Smooth muscle cell (in vitro differentiated cells): ENCODE data around the gene ATG16L2. TPM values are rescaled to one million over a fixed set of nuclear protein-coding genes. Genes with fewer than 3 reads are reported as not detected.

Experiments
- DNase-seq: peaks from one replicate; lab custom pipeline; 2025; ENCODE audit not compliant: unreplicated experiment; lab: John Stamatoyannopoulos, UW
- H2AFZ ChIP-seq: fragments of 200-600 bp; sonication (generic); 2 replicates; pipeline ENCODE4 v1.6.0; 2016; ENCODE audit warnings: antibody characterized with exemption, low read depth, mild to moderate bottlenecking
- H3F3A ChIP-seq: fragments of 200-600 bp; sonication (generic); 2 replicates; pipeline ENCODE4 v1.6.0; 2017; ENCODE audit warnings: antibody characterized with exemption, low read depth
- H3K27ac ChIP-seq: fragments of 200-600 bp; sonication (generic); 2 replicates; pipeline ENCODE4 v1.5.1; 2016; ENCODE audit warnings: low read depth, mild to moderate bottlenecking
- H3K27me3 ChIP-seq: fragments of 200-600 bp; sonication (generic); 2 replicates; pipeline ENCODE4 v1.6.1; 2016; ENCODE audit warnings: low read depth, mild to moderate bottlenecking
- H3K36me3 ChIP-seq: fragments of 200-600 bp; sonication (generic); 2 replicates; pipeline ENCODE4 v1.5.1; 2016; ENCODE audit warnings: low read depth
- H3K4me1 ChIP-seq: fragments of 200-600 bp; sonication (generic); 2 replicates; pipeline ENCODE4 v1.5.1; 2016; ENCODE audit warnings: low read depth
- H3K4me2 ChIP-seq: fragments of 200-600 bp; sonication (generic); 2 replicates; pipeline ENCODE4 v1.6.0; 2016; ENCODE audit warnings: mild to moderate bottlenecking
- H3K4me3 ChIP-seq: fragments of 200-600 bp; sonication (generic); 2 replicates; pipeline ENCODE4 v1.5.1; 2016; ENCODE audit warnings: mild to moderate bottlenecking
- H3K79me2 ChIP-seq: fragments of 200-600 bp; sonication (generic); 2 replicates; pipeline ENCODE4 v1.6.0; 2016; ENCODE audit warnings: low read depth, mild to moderate bottlenecking
- H3K9ac ChIP-seq: fragments of 200-600 bp; sonication (generic); 2 replicates; pipeline ENCODE4 v1.6.0; 2016; ENCODE audit warnings: low read depth
- H3K9me3 ChIP-seq: fragments of 200-600 bp; sonication (generic); replicated peaks from 2 replicates; pipeline ENCODE4 v1.5.1; 2016; ENCODE audit warnings: low read depth
- H4K20me1 ChIP-seq: fragments of 200-600 bp; sonication (generic); 2 replicates; pipeline ENCODE4 v1.6.0; 2016; ENCODE audit warnings: low read depth
- WGBS: methylation state at CpG from one replicate; pipeline ENCODE4 v1.1.7; 2016; ENCODE audit warnings: low lambda C conversion rate; 5-methylcytosine and 5-hydroxymethylcytosine counted together
- polyA plus RNA-seq: library from polyadenylated mRNA; unstranded; fragments of >200 nt; fragmentation: Nextera tagmentation; extraction: Ambion mirVana; gene quantifications from 2 replicates; pipeline ENCODE4 v1.2.1, GENCODE V29; 2016
- total RNA-seq: library from RNA; depleted of rRNA; stranded (reverse); fragments of >200 nt; gene quantifications from 2 replicates; pipeline ENCODE4 v1.2.3, GENCODE V29; 2014
- TF ChIP-seq, protein P1 (sequence below): fragments of 200-600 bp; sonication (generic); IDR thresholded peaks from 2 replicates; pipeline ENCODE4 v1.5.1; 2017; ENCODE audit warnings: borderline replicate concordance, mild to moderate bottlenecking, antibody characterized with exemption; ENCODE audit not compliant: insufficient read depth, poor library complexity, severe bottlenecking

Gene ATG16L2
- total and polyA plus RNA-seq, 2 experiments from 2014 or later, result 7.4 to 9.3 TPM

DNA sequence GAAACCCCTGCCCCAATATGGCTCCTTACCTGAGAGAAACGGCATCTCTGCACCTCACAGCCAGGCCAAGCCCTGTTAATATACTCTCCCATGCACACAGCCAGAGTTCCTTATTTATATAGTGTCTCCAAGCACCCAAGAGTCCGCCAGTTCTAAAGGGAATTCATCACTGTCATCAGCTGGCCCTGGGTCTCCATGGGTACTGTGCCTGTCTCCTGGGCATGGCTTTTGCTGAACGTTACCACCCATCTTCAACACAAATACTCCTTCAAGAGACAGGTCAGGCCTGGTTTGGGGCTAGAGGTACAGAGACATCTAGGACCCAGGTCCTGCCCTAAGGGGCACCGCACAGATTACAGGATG, 1.6 kb upstream of the ATG16L2 start:
- WGBS, result 75% methylated on average over 4 of the region's 4 CpGs
- Histone ChIP-seq H3K4me3 (peak overlapping the region; percentile 72), H4K20me1 (no peaks in the 10 kb centered on the region)

GRCh38 chr11:72812967-72813739, 1.1 kb upstream of the ATG16L2 start:
- Histone ChIP-seq H3K36me3 (no peaks in the 10 kb centered on the region), H3K4me2 (peak overlapping the region; percentile 99), H3F3A (peaks cover under 1% of the 10 kb centered on the region), H3K79me2 (peaks cover 8% of the 10 kb centered on the region), H3K4me1 (peaks cover 15% of the 10 kb centered on the region), H3K27me3 (no peaks in the 10 kb centered on the region), H3K4me3 (peak overlapping the region; percentile 72), H4K20me1 (no peaks in the 10 kb centered on the region), H3K9ac (peak overlapping the region; percentile 99), H3K27ac (peak overlapping the region; percentile 99), H3K9me3 (no peaks in the 10 kb centered on the region), H2AFZ (no peak overlapping the region)
- TF ChIP-seq, protein P1, sequence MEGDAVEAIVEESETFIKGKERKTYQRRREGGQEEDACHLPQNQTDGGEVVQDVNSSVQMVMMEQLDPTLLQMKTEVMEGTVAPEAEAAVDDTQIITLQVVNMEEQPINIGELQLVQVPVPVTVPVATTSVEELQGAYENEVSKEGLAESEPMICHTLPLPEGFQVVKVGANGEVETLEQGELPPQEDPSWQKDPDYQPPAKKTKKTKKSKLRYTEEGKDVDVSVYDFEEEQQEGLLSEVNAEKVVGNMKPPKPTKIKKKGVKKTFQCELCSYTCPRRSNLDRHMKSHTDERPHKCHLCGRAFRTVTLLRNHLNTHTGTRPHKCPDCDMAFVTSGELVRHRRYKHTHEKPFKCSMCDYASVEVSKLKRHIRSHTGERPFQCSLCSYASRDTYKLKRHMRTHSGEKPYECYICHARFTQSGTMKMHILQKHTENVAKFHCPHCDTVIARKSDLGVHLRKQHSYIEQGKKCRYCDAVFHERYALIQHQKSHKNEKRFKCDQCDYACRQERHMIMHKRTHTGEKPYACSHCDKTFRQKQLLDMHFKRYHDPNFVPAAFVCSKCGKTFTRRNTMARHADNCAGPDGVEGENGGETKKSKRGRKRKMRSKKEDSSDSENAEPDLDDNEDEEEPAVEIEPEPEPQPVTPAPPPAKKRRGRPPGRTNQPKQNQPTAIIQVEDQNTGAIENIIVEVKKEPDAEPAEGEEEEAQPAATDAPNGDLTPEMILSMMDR, result peak; percentile 60
- 46% methylated on average over 24 of the region's 24 CpGs for WGBS
- no peak for DNase-seq

More for the DNA sequence above, 1.6 kb upstream of the ATG16L2 start:
- H3K9ac ChIP-seq, result no peak overlapping the region
- H3K9me3 ChIP-seq, result no peaks in the 10 kb centered on the region
- no peaks in the 10 kb centered on the region for H3K36me3 ChIP-seq
- peak overlapping the region; percentile 99 for H3K27ac ChIP-seq
- no peak for DNase-seq
- H3K27me3 ChIP-seq, result no peaks in the 10 kb centered on the region
- H3K4me2 ChIP-seq, result peak overlapping the region; percentile 99
- H3K4me1 ChIP-seq, result peaks cover 15% of the 10 kb centered on the region
- H3K79me2 ChIP-seq, result peaks cover 8% of the 10 kb centered on the region
- H3F3A ChIP-seq, result peaks cover 3% of the 10 kb centered on the region
- TF ChIP-seq, protein P1, result no peak
- H2AFZ ChIP-seq, result no peak overlapping the region

GRCh38 chr11:72813740-72814285, 398 bp upstream of the ATG16L2 start:
- no peaks in the 10 kb centered on the region for H3K9me3 ChIP-seq
- no peaks in the 10 kb centered on the region for H4K20me1 ChIP-seq
- H3K4me2 ChIP-seq, result peak overlapping the region; percentile 99
- H3K4me1 ChIP-seq, result peaks cover 15% of the 10 kb centered on the region
- H3K36me3 ChIP-seq, result no peaks in the 10 kb centered on the region
- H3K4me3 ChIP-seq, result peak overlapping the region; percentile 72
- 1% methylated on average over 39 of the region's 47 CpGs for WGBS
- H3K9ac ChIP-seq, result peak overlapping the region; percentile 99
- H3K27me3 ChIP-seq, result no peaks in the 10 kb centered on the region
- H2AFZ ChIP-seq, result peak overlapping the region; percentile 2
- H3K79me2 ChIP-seq, result peaks cover 8% of the 10 kb centered on the region
- H3F3A ChIP-seq, result no peaks in the 10 kb centered on the region
- TF ChIP-seq, protein P1, result no peak
- no peak for DNase-seq
- H3K27ac ChIP-seq, result peak overlapping the region; percentile 99
